GM13977 (cell line): ENCODE data around the gene IMPDH1.

Experiments
- DNase-seq: peaks from one replicate; pipeline ENCODE4 v3.0.0; 2012; ENCODE audit warnings: low spot score
- CTCF ChIP-seq: IDR thresholded peaks from 2 replicates; pipeline ENCODE4 v1.5.1; 2012; ENCODE audit warnings: mild to moderate bottlenecking, control low read depth; ENCODE audit not compliant: insufficient read depth; ENCODE audit errors: extremely low read depth, missing control alignments
- in situ Hi-C: fragments of 300-500 bp; cut with MboI; formaldehyde crosslinking; loops from one replicate; pipeline ENCODE4 v1.12.0; 2022; ENCODE audit warnings: low sequenced_read_pairs, low pct_unique_long_range_greater_than_20kb, mixed read lengths, inconsistent platforms; ENCODE audit not compliant: unreplicated experiment

Gene IMPDH1

GRCh38 chr7:128406314-128407232 lies 3.2 kb downstream of the IMPDH1 start:
- DNase-seq, result peak; percentile 48
- in situ Hi-C loops, result no loop called here
- TF ChIP-seq CTCF, result no peak

GRCh38 chr7:128405471-128406313 lies 4.1 kb downstream of the IMPDH1 start:
- peak; percentile 26 for TF ChIP-seq CTCF
- in situ Hi-C loops, result no loop called here
- DNase-seq, result peak; percentile 91

- in situ Hi-C loops, result no loop called here
- DNase-seq, result no peak
- TF ChIP-seq CTCF, result no peak
These were observed 4.8 kb downstream of the IMPDH1 start for GRCh38 chr7:128404886-128405470.

GRCh38 chr7:128404143-128404681 lies 5.6 kb downstream of the IMPDH1 start:
- TF ChIP-seq CTCF, result no peak
- in situ Hi-C loops, result no loop called here
- DNase-seq, result no peak

GRCh38 chr7:128403676-128404075 lies 6.1 kb downstream of the IMPDH1 start:
- in situ Hi-C loops, result no loop called here
- no peak for DNase-seq
- TF ChIP-seq CTCF, result no peak

- no peak for DNase-seq
- TF ChIP-seq CTCF, result no peak
- in situ Hi-C loops, result no loop called here
These were observed 7.4 kb downstream of the IMPDH1 start for GRCh38 chr7:128402356-128402755.
